ENCODE measurements around the gene KLHL15.
A peak's percentile ranks its signal among the peaks of the same experiment; 100 is the strongest.

KLHL15 gene

GRCh38 chrX:24037729-24038128 lies 10.7 kb upstream of the KLHL15 start:
- DNase-seq (ENCODE audit: low spot score) = no peak
- no peak overlapping the region for H3K27ac ChIP-seq
- TF ChIP-seq CTCF (IDR thresholded peaks at IDR 0.05) = no peak
- H3K4me3 ChIP-seq = no peak overlapping the region

- Histone ChIP-seq H3K4me3 (no peak overlapping the region), H3K27ac (no peak overlapping the region)
- TF ChIP-seq CTCF (IDR thresholded peaks at IDR 0.05) = no peak
- no peak for DNase-seq (ENCODE audit: low spot score)
These were observed 7.5 kb upstream of the KLHL15 start for GRCh38 chrX:24034485-24034884.

- no peak overlapping the region for H3K4me3 ChIP-seq
- no peak for TF ChIP-seq CTCF (IDR thresholded peaks at IDR 0.05)
- H3K27ac ChIP-seq = no peak overlapping the region
- no peak for DNase-seq (ENCODE audit: low spot score)
These were observed 3.6 kb upstream of the KLHL15 start for GRCh38 chrX:24030597-24030996.

- TF ChIP-seq CTCF (IDR thresholded peaks at IDR 0.05) = no peak
- no peak for DNase-seq (ENCODE audit: low spot score)
- H3K27ac ChIP-seq = no peak overlapping the region
- H3K4me3 ChIP-seq = no peak overlapping the region
These were observed 999 bp upstream of the KLHL15 start for GRCh38 chrX:24027985-24028384.

GRCh38 chrX:24026432-24026831 lies 554 bp downstream of the KLHL15 start:
- TF ChIP-seq CTCF (IDR thresholded peaks at IDR 0.05) = no peak
- Histone ChIP-seq H3K4me3 (peak overlapping the region; percentile 78), H3K27ac (peak overlapping the region; percentile 87 to 97)
- DNase-seq (ENCODE audit: low spot score) = no peak

GRCh38 chrX:24025741-24026403 lies 1.1 kb downstream of the KLHL15 start:
- Histone ChIP-seq H3K27ac (peak overlapping the region; percentile 87 to 97), H3K4me3 (peak overlapping the region; percentile 78)
- TF ChIP-seq CTCF (IDR thresholded peaks at IDR 0.05) = no peak
- no peak for DNase-seq (ENCODE audit: low spot score)

All from coronary artery (tissue), 2 donors.